Ishikawa (cell line): Measurements from ENCODE around the gene ZYG11B.
A peak's percentile ranks its signal among the peaks of the same experiment; 100 is the strongest.

Source experiments
- CEBPB ChIP-seq: IDR thresholded peaks from 2 replicates; pipeline ENCODE4 v1.6.1; 2012
- CREB1 ChIP-seq: IDR thresholded peaks from 2 replicates; pipeline ENCODE4 v1.6.1; 2012; ENCODE audit warnings: low read depth
- EGR1 ChIP-seq: IDR thresholded peaks from 2 replicates; pipeline ENCODE4 v1.6.1; 2012
- EP300 ChIP-seq: IDR thresholded peaks from 2 replicates; pipeline ENCODE4 v1.6.1; 2012; ENCODE audit warnings: borderline replicate concordance
- FOXM1 ChIP-seq: IDR thresholded peaks from 2 replicates; pipeline ENCODE4 v1.6.1; 2012; ENCODE audit warnings: low read depth, borderline replicate concordance
- NFIC ChIP-seq: IDR thresholded peaks from 2 replicates; pipeline ENCODE4 v1.6.1; 2012
- RAD21 ChIP-seq: IDR thresholded peaks from 2 replicates; pipeline ENCODE4 v1.6.1; 2012; ENCODE audit warnings: low read depth
- TAF1 ChIP-seq: IDR thresholded peaks from 2 replicates; pipeline ENCODE4 v1.6.1; 2012; ENCODE audit warnings: low read depth, mild to moderate bottlenecking
- TCF12 ChIP-seq: IDR thresholded peaks from 2 replicates; pipeline ENCODE4 v1.6.1; 2012; ENCODE audit warnings: low read depth
- TEAD4 ChIP-seq: IDR thresholded peaks from 2 replicates; pipeline ENCODE4 v1.6.1; 2012
- YY1 ChIP-seq: IDR thresholded peaks from 2 replicates; pipeline ENCODE4 v1.6.1; 2012; ENCODE audit warnings: low read depth
- ZBTB7A ChIP-seq: IDR thresholded peaks from 2 replicates; pipeline ENCODE4 v1.6.1; 2012; ENCODE audit warnings: low read depth
- TF ChIP-seq, protein P1 (sequence below): IDR thresholded peaks from 2 replicates; pipeline ENCODE4 v1.6.1; 2012; ENCODE audit warnings: low read depth, mild to moderate bottlenecking
- TF ChIP-seq, protein P2 (sequence below): IDR thresholded peaks from 2 replicates; pipeline ENCODE4 v1.6.1; 2012
- TF ChIP-seq, protein P3 (sequence below): IDR thresholded peaks from 2 replicates; pipeline ENCODE4 v1.6.1; 2012

The ZYG11B gene

DNA sequence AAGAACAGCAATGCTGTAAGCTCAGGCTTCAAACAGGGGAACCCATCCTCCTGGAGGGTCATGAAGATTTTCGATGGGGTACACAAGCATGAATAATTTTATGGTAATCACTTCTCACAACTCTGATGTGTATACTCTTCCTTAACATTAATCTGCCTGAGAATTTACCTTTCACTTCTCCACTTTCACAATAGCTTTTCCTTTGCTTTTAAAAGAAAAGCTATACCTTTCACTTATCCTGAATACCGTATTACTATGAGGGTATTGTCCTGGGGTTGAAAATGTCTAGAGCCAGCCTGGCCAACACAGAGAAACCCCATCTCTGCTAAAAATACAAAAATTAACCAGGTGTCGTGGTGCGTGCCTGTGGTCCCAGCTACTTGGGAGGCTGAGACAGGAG is 12.7 kb upstream of the ZYG11B start:
- TF ChIP-seq EP300: no peak
- TF ChIP-seq CREB1: no peak
- no peak for TF ChIP-seq ZBTB7A
- TF ChIP-seq, protein P1, sequence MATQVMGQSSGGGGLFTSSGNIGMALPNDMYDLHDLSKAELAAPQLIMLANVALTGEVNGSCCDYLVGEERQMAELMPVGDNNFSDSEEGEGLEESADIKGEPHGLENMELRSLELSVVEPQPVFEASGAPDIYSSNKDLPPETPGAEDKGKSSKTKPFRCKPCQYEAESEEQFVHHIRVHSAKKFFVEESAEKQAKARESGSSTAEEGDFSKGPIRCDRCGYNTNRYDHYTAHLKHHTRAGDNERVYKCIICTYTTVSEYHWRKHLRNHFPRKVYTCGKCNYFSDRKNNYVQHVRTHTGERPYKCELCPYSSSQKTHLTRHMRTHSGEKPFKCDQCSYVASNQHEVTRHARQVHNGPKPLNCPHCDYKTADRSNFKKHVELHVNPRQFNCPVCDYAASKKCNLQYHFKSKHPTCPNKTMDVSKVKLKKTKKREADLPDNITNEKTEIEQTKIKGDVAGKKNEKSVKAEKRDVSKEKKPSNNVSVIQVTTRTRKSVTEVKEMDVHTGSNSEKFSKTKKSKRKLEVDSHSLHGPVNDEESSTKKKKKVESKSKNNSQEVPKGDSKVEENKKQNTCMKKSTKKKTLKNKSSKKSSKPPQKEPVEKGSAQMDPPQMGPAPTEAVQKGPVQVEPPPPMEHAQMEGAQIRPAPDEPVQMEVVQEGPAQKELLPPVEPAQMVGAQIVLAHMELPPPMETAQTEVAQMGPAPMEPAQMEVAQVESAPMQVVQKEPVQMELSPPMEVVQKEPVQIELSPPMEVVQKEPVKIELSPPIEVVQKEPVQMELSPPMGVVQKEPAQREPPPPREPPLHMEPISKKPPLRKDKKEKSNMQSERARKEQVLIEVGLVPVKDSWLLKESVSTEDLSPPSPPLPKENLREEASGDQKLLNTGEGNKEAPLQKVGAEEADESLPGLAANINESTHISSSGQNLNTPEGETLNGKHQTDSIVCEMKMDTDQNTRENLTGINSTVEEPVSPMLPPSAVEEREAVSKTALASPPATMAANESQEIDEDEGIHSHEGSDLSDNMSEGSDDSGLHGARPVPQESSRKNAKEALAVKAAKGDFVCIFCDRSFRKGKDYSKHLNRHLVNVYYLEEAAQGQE: no peak
- TF ChIP-seq TCF12: no peak
- no peak for TF ChIP-seq NFIC
- no peak for TF ChIP-seq RAD21
- no peak for TF ChIP-seq YY1

DNA sequence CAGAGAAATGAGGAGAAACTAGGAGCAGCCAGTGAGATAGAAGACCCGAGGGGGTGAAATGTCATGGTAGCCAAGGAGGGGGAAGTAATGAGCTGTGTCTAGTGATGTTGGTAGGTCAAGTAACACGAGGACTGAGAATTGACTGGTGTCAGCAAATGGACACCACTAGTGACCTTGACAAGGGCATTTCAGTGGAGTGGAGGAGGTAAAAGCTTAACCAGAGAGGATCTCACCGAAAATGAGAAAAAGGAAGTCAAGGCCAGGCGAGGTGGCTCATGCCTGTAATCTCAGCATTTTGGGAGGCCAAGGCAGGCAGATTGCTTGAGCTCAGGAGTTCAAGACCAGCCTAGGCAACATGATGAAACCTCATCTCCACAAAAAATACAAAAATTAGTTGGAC is 3.0 kb upstream of the ZYG11B start:
- TF ChIP-seq EP300 (no peak), CEBPB (no peak), EGR1 (no peak), CREB1 (no peak), TEAD4 (no peak)
- TF ChIP-seq, protein P2, sequence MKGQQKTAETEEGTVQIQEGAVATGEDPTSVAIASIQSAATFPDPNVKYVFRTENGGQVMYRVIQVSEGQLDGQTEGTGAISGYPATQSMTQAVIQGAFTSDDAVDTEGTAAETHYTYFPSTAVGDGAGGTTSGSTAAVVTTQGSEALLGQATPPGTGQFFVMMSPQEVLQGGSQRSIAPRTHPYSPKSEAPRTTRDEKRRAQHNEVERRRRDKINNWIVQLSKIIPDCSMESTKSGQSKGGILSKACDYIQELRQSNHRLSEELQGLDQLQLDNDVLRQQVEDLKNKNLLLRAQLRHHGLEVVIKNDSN: no peak

DNA sequence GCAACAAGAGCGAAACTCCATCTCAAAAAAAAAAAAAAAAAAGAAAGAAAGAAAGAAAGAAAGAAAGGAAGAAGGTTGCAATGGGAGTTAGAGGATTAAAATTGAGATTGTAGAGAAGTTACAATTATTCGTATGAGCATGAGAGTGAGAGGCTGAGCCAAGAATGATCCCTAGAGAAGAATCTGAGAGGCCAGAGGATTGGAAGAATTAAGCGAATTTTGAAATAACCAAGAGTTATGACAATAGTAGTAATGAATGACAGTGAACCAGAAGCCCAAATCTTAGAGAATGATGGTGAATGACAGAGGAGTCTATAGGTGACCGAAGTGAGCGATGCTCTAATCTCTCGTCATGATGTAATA is 369 bp upstream of the ZYG11B start:
- TF ChIP-seq EP300: no peak
- TF ChIP-seq NFIC: no peak
- TF ChIP-seq, protein P1: no peak
- TF ChIP-seq ZBTB7A: no peak
- TF ChIP-seq YY1: no peak
- TF ChIP-seq, protein P2: no peak
- no peak for TF ChIP-seq RAD21
- no peak for TF ChIP-seq TEAD4
- no peak for TF ChIP-seq TAF1
- no peak for TF ChIP-seq CREB1
- no peak for TF ChIP-seq EGR1
- no peak for TF ChIP-seq CEBPB
- TF ChIP-seq, protein P3, sequence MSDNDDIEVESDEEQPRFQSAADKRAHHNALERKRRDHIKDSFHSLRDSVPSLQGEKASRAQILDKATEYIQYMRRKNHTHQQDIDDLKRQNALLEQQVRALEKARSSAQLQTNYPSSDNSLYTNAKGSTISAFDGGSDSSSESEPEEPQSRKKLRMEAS: no peak
- no peak for TF ChIP-seq FOXM1
- no peak for TF ChIP-seq TCF12

DNA sequence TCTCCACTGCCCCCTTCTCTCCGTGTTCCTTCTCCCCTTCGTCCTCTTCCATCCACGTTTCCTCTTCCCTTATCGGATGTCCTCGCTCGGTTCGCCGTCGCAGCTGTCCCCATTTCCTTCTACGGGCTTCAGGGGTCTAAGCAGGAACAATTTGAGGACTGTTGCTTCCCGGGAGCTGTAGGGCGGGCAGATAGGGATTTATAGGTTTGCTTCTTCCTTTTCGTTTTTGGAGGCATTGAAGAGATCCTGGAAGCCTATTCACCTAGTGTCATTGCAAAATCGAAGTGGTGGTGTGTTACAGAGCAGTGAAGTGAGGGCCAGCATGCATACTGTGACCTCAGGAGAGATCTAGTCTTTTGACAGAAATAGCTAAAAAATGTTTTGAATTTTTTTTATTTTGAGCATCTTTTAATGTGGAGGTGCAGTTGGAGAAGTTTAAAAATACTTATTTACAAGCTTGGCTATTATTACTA is 897 bp downstream of the ZYG11B start:
- TF ChIP-seq CREB1: no peak
- TF ChIP-seq, protein P3: 0 out of 2 replicates have a peak, but pooled peaks have one; percentile 12

DNA sequence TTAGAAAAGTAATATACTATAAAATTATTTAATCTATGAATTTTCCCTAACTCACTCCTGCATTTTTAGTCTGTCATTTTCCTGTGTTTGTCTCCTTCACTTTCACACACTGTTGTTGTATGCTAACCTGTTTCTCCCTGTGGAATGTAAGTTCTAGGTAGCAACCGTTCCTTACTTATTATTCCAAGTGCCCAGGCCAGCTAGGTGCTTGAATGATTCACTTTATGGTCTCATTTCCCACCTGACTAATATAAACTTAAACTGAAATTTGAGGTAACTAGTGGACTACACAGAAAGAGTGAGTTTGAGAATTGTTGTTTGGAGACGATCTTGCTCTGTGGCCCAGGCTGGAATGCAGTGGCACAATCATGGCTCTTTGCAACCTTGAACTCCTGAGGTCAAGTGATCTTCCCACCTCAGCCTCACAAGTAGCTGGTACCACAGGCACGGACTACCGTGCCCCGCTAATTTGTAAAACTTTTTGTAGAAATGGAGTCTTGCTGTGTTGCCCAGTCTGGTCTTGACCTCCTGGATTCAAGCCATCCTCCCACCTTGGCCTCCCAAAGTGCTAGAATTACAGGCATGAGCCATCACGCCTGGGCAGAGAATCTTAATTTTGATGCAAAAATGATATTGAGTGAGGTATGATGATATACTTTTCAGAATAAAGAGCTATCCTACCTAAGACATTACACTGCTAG is 1.9 kb downstream of the ZYG11B start:
- TF ChIP-seq, protein P3: no peak
- no peak for TF ChIP-seq TEAD4
- no peak for TF ChIP-seq CEBPB
- TF ChIP-seq EP300: no peak
- no peak for TF ChIP-seq CREB1
- no peak for TF ChIP-seq YY1
- TF ChIP-seq, protein P2: no peak
- TF ChIP-seq RAD21: no peak
- TF ChIP-seq ZBTB7A: no peak
- TF ChIP-seq, protein P1: no peak
- TF ChIP-seq EGR1: no peak
- no peak for TF ChIP-seq NFIC
- no peak for TF ChIP-seq FOXM1
- TF ChIP-seq TCF12: no peak
- no peak for TF ChIP-seq TAF1
